H9 (cell line): ENCODE measurements around the gene OR2T35. TPM values are rescaled to one million over a fixed set of nuclear protein-coding genes. Genes with fewer than 3 reads are reported as not detected.
"Not testable (repeated sequence)": the region's sequence is repeated elsewhere in the genome, so short reads cannot be mapped to it uniquely, and the experiment has no call there.

Source experiments
- DNase-seq: peaks from one replicate; pipeline ENCODE4 v3.0.0-alpha.2; 2017
- H2AFZ ChIP-seq: one replicate; pipeline ENCODE4 v1.6.1; 2013; ENCODE audit warnings: mild to moderate bottlenecking, low read length, control low read depth, moderate library complexity
- H2AK5ac ChIP-seq: 2 replicates; pipeline ENCODE4 v1.6.1; 2013; ENCODE audit warnings: low read length, control low read depth, mixed read lengths; ENCODE audit not compliant: insufficient read length
- H2BK120ac ChIP-seq: one replicate; pipeline ENCODE4 v1.6.1; 2013; ENCODE audit warnings: low read depth, mild to moderate bottlenecking, low read length, control low read depth, inconsistent platforms; ENCODE audit not compliant: poor library complexity, severe bottlenecking
- H2BK12ac ChIP-seq: 2 replicates; pipeline ENCODE4 v1.6.1; 2013; ENCODE audit warnings: low read length, control low read depth, mixed read lengths, low read depth; ENCODE audit not compliant: insufficient read length
- H2BK15ac ChIP-seq: 2 replicates; pipeline ENCODE4 v1.6.1; 2013; ENCODE audit warnings: low read depth, low read length, control low read depth
- H2BK20ac ChIP-seq: one replicate; pipeline ENCODE4 v1.6.1; 2013; ENCODE audit warnings: low read depth, mild to moderate bottlenecking, low read length, control low read depth, inconsistent platforms; ENCODE audit not compliant: poor library complexity, severe bottlenecking
- H2BK5ac ChIP-seq: 2 replicates; pipeline ENCODE4 v1.6.1; 2013; ENCODE audit warnings: low read length, control low read depth, mixed read lengths; ENCODE audit not compliant: insufficient read length
- H3K14ac ChIP-seq: 2 replicates; pipeline ENCODE4 v1.6.1; 2013; ENCODE audit warnings: low read length, control low read depth; ENCODE audit not compliant: insufficient read depth
- H3K18ac ChIP-seq: 2 replicates; pipeline ENCODE4 v1.6.1; 2013; ENCODE audit warnings: low read depth, mild to moderate bottlenecking, mixed read lengths, low read length, control low read depth; ENCODE audit not compliant: insufficient read length
- H3K23ac ChIP-seq: 2 replicates; pipeline ENCODE4 v1.6.1; 2013; ENCODE audit warnings: low read length, control low read depth, mixed read lengths, low read depth; ENCODE audit not compliant: insufficient read length
- H3K23me2 ChIP-seq: 2 replicates; pipeline ENCODE4 v1.6.1; 2013; ENCODE audit warnings: low read depth, mild to moderate bottlenecking, mixed read lengths, low read length, control low read depth; ENCODE audit not compliant: insufficient read length, poor library complexity, severe bottlenecking
- H3K27ac ChIP-seq: 2 replicates; pipeline ENCODE4 v1.5.1; 2013; ENCODE audit warnings: low read length, control low read depth, mixed read lengths, low read depth; ENCODE audit not compliant: insufficient read length
- H3K27me3 ChIP-seq: 2 replicates; pipeline ENCODE4 v1.6.1; 2013; ENCODE audit warnings: low read length, control low read depth, inconsistent platforms; ENCODE audit not compliant: insufficient read depth
- H3K4ac ChIP-seq: 2 replicates; pipeline ENCODE4 v1.6.1; 2013; ENCODE audit warnings: low read depth, mild to moderate bottlenecking, control low read depth, inconsistent platforms, low read length, moderate library complexity
- H3K4me1 ChIP-seq: 2 replicates; pipeline ENCODE4 v1.6.1; 2013; ENCODE audit warnings: low read length, control low read depth, inconsistent platforms; ENCODE audit not compliant: insufficient read depth
- H3K4me2 ChIP-seq: 2 replicates; pipeline ENCODE4 v1.6.1; 2013; ENCODE audit warnings: low read length, control low read depth, mixed read lengths; ENCODE audit not compliant: insufficient read length, insufficient read depth
- H3K56ac ChIP-seq: 2 replicates; pipeline ENCODE4 v1.6.1; 2013; ENCODE audit warnings: low read depth, mild to moderate bottlenecking, mixed read lengths, low read length, control low read depth; ENCODE audit not compliant: insufficient read length
- H3K79me1 ChIP-seq: 2 replicates; pipeline ENCODE4 v1.6.1; 2013; ENCODE audit warnings: low read depth, mild to moderate bottlenecking, moderate library complexity, low read length, control low read depth, inconsistent platforms; ENCODE audit not compliant: insufficient read depth, poor library complexity, severe bottlenecking
- H3K79me2 ChIP-seq: 2 replicates; pipeline ENCODE4 v1.6.1; 2013; ENCODE audit warnings: low read length, control low read depth, inconsistent platforms; ENCODE audit not compliant: insufficient read depth
- H3K9ac ChIP-seq: 2 replicates; pipeline ENCODE4 v1.6.1; 2013; ENCODE audit warnings: low read length, control low read depth, mixed read lengths; ENCODE audit not compliant: insufficient read length; ENCODE audit errors: extremely low read depth
- H3K9me3 ChIP-seq: one replicate; pipeline ENCODE4 v1.6.1; 2013; ENCODE audit warnings: low read depth, low read length, inconsistent platforms; ENCODE audit not compliant: control insufficient read depth
- H3T11ph ChIP-seq: one replicate; pipeline ENCODE4 v1.6.1; 2013; ENCODE audit warnings: mild to moderate bottlenecking, low read length, control low read depth, inconsistent platforms
- H4K20me1 ChIP-seq: one replicate; pipeline ENCODE4 v1.6.1; 2013; ENCODE audit not compliant: control insufficient read depth, insufficient read length, insufficient read depth
- H4K5ac ChIP-seq: 2 replicates; pipeline ENCODE4 v1.6.1; 2013; ENCODE audit warnings: low read depth, mild to moderate bottlenecking, mixed read lengths, low read length, control low read depth; ENCODE audit not compliant: insufficient read length
- H4K8ac ChIP-seq: replicated peaks from 2 replicates; pipeline ENCODE4 v1.6.1; 2013; ENCODE audit warnings: low read length, control low read depth, mixed read lengths, low read depth; ENCODE audit not compliant: insufficient read length
- H4K91ac ChIP-seq: 2 replicates; pipeline ENCODE4 v1.6.1; 2013; ENCODE audit warnings: low read depth, mild to moderate bottlenecking, moderate library complexity, mixed read lengths, low read length, control low read depth; ENCODE audit not compliant: insufficient read length
- H3K27ac Mint-ChIP-seq, 3 experiments: 2 replicates in 2 of 3; 3 replicates in 1 of 3; pipeline ENCODE4 v1.8.0; 2020 to 2021; ENCODE audit warnings: mixed read lengths in 3 of 3, mild to moderate bottlenecking in 1 of 3, moderate library complexity in 1 of 3
- H3K27me3 Mint-ChIP-seq: 2 replicates; pipeline ENCODE4 v1.8.0; 2021; ENCODE audit warnings: low read depth, mild to moderate bottlenecking, moderate library complexity, mixed read lengths
- H3K36me3 Mint-ChIP-seq, 3 experiments: 2 replicates in 2 of 3; 3 replicates in 1 of 3; pipeline ENCODE4 v1.8.0; 2020 to 2021; ENCODE audit warnings: low read depth in 3 of 3, mixed read lengths in 3 of 3; ENCODE audit not compliant: insufficient read depth in 1 of 3
- H3K4me1 Mint-ChIP-seq, 2 experiments: 2 replicates each; pipeline ENCODE4 v1.8.0; 2020; ENCODE audit warnings: mixed read lengths in 2 of 2
- H3K4me3 Mint-ChIP-seq, 2 experiments: 2 replicates in 1 of 2; 3 replicates in 1 of 2; pipeline ENCODE4 v1.8.0; 2020 to 2021; ENCODE audit warnings: mild to moderate bottlenecking in 2 of 2, mixed read lengths in 2 of 2, moderate library complexity in 1 of 2
- H3K9me3 Mint-ChIP-seq, 2 experiments: 2 replicates in 1 of 2; 3 replicates in 1 of 2; pipeline ENCODE4 v1.8.0; 2020; ENCODE audit warnings: mild to moderate bottlenecking in 2 of 2, mixed read lengths in 2 of 2, moderate library complexity in 1 of 2
- WGBS: extraction: QIAGEN DNeasy Blood & Tissue Kit; methylation state at CpG from one replicate; pipeline ENCODE4 v1.1.7; 2013; ENCODE audit warnings: missing lambda C conversion rate, low lambda C conversion rate, mixed read lengths; ENCODE audit not compliant: insufficient read length; ENCODE audit errors: extremely low coverage; 5-methylcytosine and 5-hydroxymethylcytosine counted together
- total RNA-seq: library from RNA; stranded (reverse); gene quantifications from 2 replicates; pipeline ENCODE4 v1.2.1, GENCODE V29; 2021

The OR2T35 gene
- total RNA-seq, 1 experiment from 2014 or later, result not detected

- H3K27ac Mint-ChIP-seq, H3K9me3 ChIP-seq, H2AK5ac ChIP-seq, H3K36me3 Mint-ChIP-seq, H4K91ac ChIP-seq, H2BK5ac ChIP-seq, H3K27me3 Mint-ChIP-seq, H3T11ph ChIP-seq, H4K8ac ChIP-seq, H3K23ac ChIP-seq, H2BK12ac ChIP-seq, H3K27me3 ChIP-seq, H3K18ac ChIP-seq, H2AFZ ChIP-seq, H4K20me1 ChIP-seq, H3K4me1 ChIP-seq, H3K79me2 ChIP-seq, H3K4me2 ChIP-seq, H4K5ac ChIP-seq, H3K4ac ChIP-seq, H2BK15ac ChIP-seq, H3K4me1 Mint-ChIP-seq, H3K4me3 Mint-ChIP-seq, H3K56ac ChIP-seq, H3K9ac ChIP-seq, H3K27ac ChIP-seq, DNase-seq, H3K79me1 ChIP-seq, H3K14ac ChIP-seq, H2BK20ac ChIP-seq, H2BK120ac ChIP-seq, H3K23me2 ChIP-seq: not testable (repeated sequence)
- peaks cover 7 to 15% of the 10 kb centered on the region in 2 experiments for H3K9me3 Mint-ChIP-seq
- WGBS, result no CpG with 5 or more reads among the region's 5 CpGs
Measured at GRCh38 chr1:248641583-248641982, 3.5 kb downstream of the OR2T35 start.

DNA sequence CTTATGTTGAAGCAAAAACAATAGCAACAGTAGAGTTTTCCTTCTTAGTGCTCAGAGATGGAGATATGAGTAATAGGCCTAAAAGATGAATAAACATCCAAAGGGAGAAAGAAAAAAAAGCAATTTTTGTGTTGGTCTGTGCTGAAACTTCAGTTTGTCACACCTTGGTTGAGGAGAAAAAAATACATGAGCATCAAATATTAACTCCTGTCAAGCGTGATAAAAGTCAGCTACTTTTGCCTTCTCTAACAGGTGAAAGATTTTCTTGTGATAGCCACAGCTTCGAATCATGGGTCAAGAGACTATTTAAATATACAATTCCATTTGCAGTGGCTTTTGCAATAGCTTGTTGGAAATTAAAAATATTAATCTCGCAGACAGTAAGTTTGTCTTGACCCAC, 4.2 kb downstream of the OR2T35 start:
- not testable (repeated sequence) for H3K18ac ChIP-seq, H3K27ac Mint-ChIP-seq, H2BK20ac ChIP-seq, H3K9me3 ChIP-seq, H2BK12ac ChIP-seq, H4K91ac ChIP-seq, H2BK120ac ChIP-seq, H3K27me3 Mint-ChIP-seq, H3K4me1 ChIP-seq, H3K79me1 ChIP-seq, H3K4me1 Mint-ChIP-seq, H3K4me3 Mint-ChIP-seq, H3K27ac ChIP-seq, H2AFZ ChIP-seq, DNase-seq, H4K20me1 ChIP-seq, H3K56ac ChIP-seq, H3K27me3 ChIP-seq, H4K8ac ChIP-seq, H3K36me3 Mint-ChIP-seq, H2AK5ac ChIP-seq, H3K79me2 ChIP-seq, H3K9ac ChIP-seq, H3K4ac ChIP-seq, H3K4me2 ChIP-seq, H3K14ac ChIP-seq, H3K23me2 ChIP-seq, H2BK5ac ChIP-seq, H4K5ac ChIP-seq, H2BK15ac ChIP-seq, H3T11ph ChIP-seq, H3K23ac ChIP-seq
- H3K9me3 Mint-ChIP-seq, result peaks cover 7 to 15% of the 10 kb centered on the region in 2 experiments
- WGBS, result no CpG with 5 or more reads among the region's 3 CpGs
